Ishikawa (cell line): ENCODE data around the gene BBC3.

Experiments used
- CEBPB ChIP-seq: IDR thresholded peaks from 2 replicates; pipeline ENCODE4 v1.6.1; 2012
- CREB1 ChIP-seq: IDR thresholded peaks from 2 replicates; pipeline ENCODE4 v1.6.1; 2012; ENCODE audit warnings: low read depth
- MAX ChIP-seq: IDR thresholded peaks from 2 replicates; pipeline ENCODE4 v1.6.1; 2012
- NFIC ChIP-seq: IDR thresholded peaks from 2 replicates; pipeline ENCODE4 v1.6.1; 2012
- RAD21 ChIP-seq: IDR thresholded peaks from 2 replicates; pipeline ENCODE4 v1.6.1; 2012; ENCODE audit warnings: low read depth
- REST ChIP-seq: IDR thresholded peaks from 2 replicates; pipeline ENCODE4 v1.6.1; 2012; ENCODE audit warnings: low read depth, mild to moderate bottlenecking
- TCF12 ChIP-seq: IDR thresholded peaks from 2 replicates; pipeline ENCODE4 v1.6.1; 2012; ENCODE audit warnings: low read depth

BBC3 gene

GRCh38 chr19:47176071-47176626 is 54.9 kb downstream of the BBC3 start:
- TF ChIP-seq CREB1 = no peak

GRCh38 chr19:47172666-47173455 is 58.1 kb downstream of the BBC3 start:
- TF ChIP-seq RAD21 (no peak), CEBPB (no peak), REST (no peak), NFIC (no peak), CREB1 (no peak), TCF12 (no peak), MAX (no peak)
